Erythroblast (primary cell): ENCODE data around the gene CAPN6.

Experiments
- GATA1 ChIP-seq: IDR thresholded peaks from 2 replicates; pipeline ENCODE4 v1.6.1; 2011; ENCODE audit warnings: low read depth, mild to moderate bottlenecking, control low read depth, low read length, moderate library complexity
- POLR2A ChIP-seq: IDR thresholded peaks from 2 replicates; pipeline ENCODE4 v1.6.1; 2011; ENCODE audit warnings: mild to moderate bottlenecking, low read length

DNA sequence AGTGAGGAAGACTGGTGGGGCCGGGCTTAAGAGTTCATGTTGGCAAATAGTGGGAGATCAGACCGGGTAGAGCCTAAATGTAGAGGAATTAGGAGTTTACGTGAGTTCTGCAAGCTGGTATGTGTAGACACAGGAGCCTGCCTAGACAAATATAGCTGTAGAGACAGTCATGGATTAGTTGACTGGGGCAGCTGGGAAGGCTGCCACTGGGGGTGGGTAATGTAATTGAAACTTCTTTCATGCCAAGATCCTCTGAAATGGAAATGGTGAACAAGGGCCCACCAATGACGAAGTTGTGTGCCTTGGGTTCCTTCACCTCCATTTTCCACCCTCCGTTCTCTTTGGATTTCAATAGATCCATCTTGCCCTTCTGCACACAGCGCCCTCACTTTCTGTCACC lies 11.9 kb upstream of the CAPN6 start:
- TF ChIP-seq POLR2A (no peak), GATA1 (no peak)
